ENCODE data around the gene IQSEC1. TPM values are rescaled to one million over a fixed set of nuclear protein-coding genes. Genes with fewer than 3 reads are reported as not detected.
A peak's percentile ranks its signal among the peaks of the same experiment; 100 is the strongest.

The IQSEC1 gene
- total and polyA plus RNA-seq, 9 of the 15 experiments (the other 6 are each of a cell fraction or from before 2014, with no cell fraction given), result 0.56 to 39.0 (median 6.8) TPM

- Histone ChIP-seq H3K79me2 (ENCODE audit: control insufficient read depth, insufficient read depth, low read length) (no peaks in the 10 kb centered on the region), H3K9me3 (replicated peaks; ENCODE audit: control insufficient read depth, insufficient read depth, low read depth, low read length) (no peaks in the 10 kb centered on the region), H3K27me3 (ENCODE audit: control insufficient read depth in 2 of 2, insufficient read depth in 2 of 2, low read length in 2 of 2) (peaks cover 65 to 81% of the 10 kb centered on the region in 2 experiments), H3K9ac (ENCODE audit: insufficient read depth in 1 of 2, low read depth in 2 of 2, low read length in 2 of 2) (no peak overlapping the region), H4K20me1 (replicated peaks; ENCODE audit: control insufficient read depth, insufficient read depth, low read length) (peaks cover 8% of the 10 kb centered on the region; the same call in 1 of the 2 replicates), H3K4me2 (ENCODE audit: insufficient read depth, low read length) (no peak overlapping the region), H3K9me1 (ENCODE audit: control insufficient read depth, insufficient read depth, low read length) (no peaks in the 10 kb centered on the region), H3K4me3 (no peak overlapping the region), H3K36me3 (ENCODE audit: control insufficient read depth, insufficient read depth, low read length) (no peaks in the 10 kb centered on the region), H3K27ac (ENCODE audit: extremely low read depth, low read depth, low read length) (no peak overlapping the region), H2AFZ (ENCODE audit: low read depth, low read length) (peak overlapping the region; percentile 34; the same call in 1 of the 2 replicates), H3K4me1 (replicated peaks in 1 of 2; ENCODE audit: control insufficient read depth in 2 of 2, insufficient read depth in 2 of 2, low read length in 2 of 2) (peaks cover 6 to 38% of the 10 kb centered on the region in 2 experiments; a peak in 4 of 5 replicates)
- ChIA-PET CTCF (ENCODE audit: low intra/inter-chr PET ratio) (no interaction called here), POLR2A (interaction anchor here (0.6 to 1.2 kb wide), 4 partner anchors 10 to 33 kb away, joined by 3 to 4 read pairs (median 3); partner anchors contain the start of gene IQSEC1)
- peak; percentile 63 to 67 (median 64) for DNase-seq (ENCODE audit: extremely low read depth in 1 of 4, low spot score in 3 of 4)
- ATAC-seq, result peak; percentile 78
- BruUV-seq (replicated peaks), result no TSS peak
- 20% methylated on average over 12 of the region's 12 CpGs for WGBS (ENCODE audit: insufficient coverage, low coverage, missing lambda C conversion rate)
- in situ Hi-C loops (cut with MboI) (no loop called here), intact Hi-C loops (cut with micrococcal nuclease) (no loop called here)
- FAIRE-seq, result peak; percentile 64
- no peak for TF ChIP-seq GMEB1 (CRISPR knock-in tag; IDR thresholded peaks at IDR 0.05)
- TF ChIP-seq ZNF23 (CRISPR knock-in tag; IDR thresholded peaks at IDR 0.05), result no peak
- no peak for TF ChIP-seq SMARCB1 (IDR thresholded peaks at IDR 0.05; ENCODE audit: insufficient read length, low read depth)
- TF ChIP-seq ETV6 (IDR thresholded peaks at IDR 0.05; ENCODE audit: borderline replicate concordance in 1 of 2, low read depth in 2 of 2, low read length in 1 of 2), result no peak
- TF ChIP-seq ETV6 (CRISPR knock-in tag; IDR thresholded peaks at IDR 0.05; ENCODE audit: borderline replicate concordance), result 0 out of 2 replicates have a peak, but pooled peaks have one; percentile 38
- TF ChIP-seq MYC (IDR thresholded peaks at IDR 0.05; ENCODE audit: low read depth, low read length), result peak; percentile 23; the same call in 1 of the 2 replicates
- TF ChIP-seq MYC (CRISPR knock-in tag; IDR thresholded peaks at IDR 0.05; ENCODE audit: borderline replicate concordance, low read depth), result no peak
- no peak for TF ChIP-seq DDX20 (tag; IDR thresholded peaks at IDR 0.05; ENCODE audit: low read depth)
- no peak for TF ChIP-seq ZNF280B (CRISPR knock-in tag; IDR thresholded peaks at IDR 0.05)
- no peak for TF ChIP-seq ATF7 (IDR thresholded peaks at IDR 0.05)
- TF ChIP-seq ZNF584 (CRISPR knock-in tag; IDR thresholded peaks at IDR 0.05; ENCODE audit: low read depth), result no peak
- 0 out of 2 replicates have a peak, but pooled peaks have one; percentile 7 for TF ChIP-seq TFAP4 (CRISPR knock-in tag; IDR thresholded peaks at IDR 0.05; ENCODE audit: borderline replicate concordance)
- peak; percentile 46; the same call in 1 of the 2 replicates for TF ChIP-seq ZFX (CRISPR knock-in tag; IDR thresholded peaks at IDR 0.05)
- peak; percentile 78 for TF ChIP-seq MAX (CRISPR knock-in tag; IDR thresholded peaks at IDR 0.05)
- peak; percentile 86 for TF ChIP-seq USF1 (CRISPR knock-in tag; IDR thresholded peaks at IDR 0.05)
- no peak for TF ChIP-seq SREBF1 (IDR thresholded peaks at IDR 0.05; ENCODE audit: borderline replicate concordance, low read depth, low read length)
These were observed 32.7 kb downstream of the IQSEC1 start for GRCh38 chr3:13040361-13041074.
